PFSK-1 (cell line): Measurements from ENCODE around the gene PIK3CD.

Experiments used
- POLR2AphosphoS5 ChIP-seq: IDR thresholded peaks from 2 replicates; pipeline ENCODE4 v1.6.1; 2012; ENCODE audit warnings: low read depth, mild to moderate bottlenecking, control low read depth, low read length, moderate library complexity
- TAF1 ChIP-seq: IDR thresholded peaks from 2 replicates; pipeline ENCODE4 v1.6.1; 2012; ENCODE audit warnings: low read length, control low read depth, borderline replicate concordance; ENCODE audit not compliant: insufficient read depth

- TF ChIP-seq POLR2AphosphoS5 (no peak), TAF1 (no peak)
Measured at GRCh38 chr1:9749361-9749760, 97.8 kb downstream of the PIK3CD start.
